WTC11 (cell line): Measurements from ENCODE around the gene RSPH9. TPM values are rescaled to one million over a fixed set of nuclear protein-coding genes. Genes with fewer than 3 reads are reported as not detected.

Experiments
- ATAC-seq: fragments of 200-7000 bp; cut with Tn5 transposase; 2 replicates; pipeline ENCODE4 v1.10.0; 2021; ENCODE audit warnings: mild to moderate bottlenecking, moderate library complexity
- CTCF ChIA-PET: fragments of 300-600 bp; sonication (Branson Sonifier 250); formaldehyde crosslinking; loops from one replicate; lab custom pipeline; 2021; ENCODE audit warnings: antibody characterized with exemption; lab: Charles Lee
- POLR2A ChIA-PET: fragments of 350-600 bp; sonication (Branson Sonifier 250); formaldehyde crosslinking; loops from one replicate; lab custom pipeline; 2021; ENCODE audit warnings: antibody characterized with exemption; lab: Charles Lee
- DNase-seq: peaks from one replicate; pipeline ENCODE4 v3.0.0; 2021; ENCODE audit warnings: low spot score
- H3K27ac Mint-ChIP-seq: 2 replicates; pipeline ENCODE4 v1.8.0; 2021; ENCODE audit warnings: mixed read lengths
- H3K27me3 Mint-ChIP-seq: 2 replicates; pipeline ENCODE4 v1.8.0; 2021; ENCODE audit warnings: low read depth, mild to moderate bottlenecking, moderate library complexity, mixed read lengths
- H3K36me3 Mint-ChIP-seq: 2 replicates; pipeline ENCODE4 v1.8.0; 2021; ENCODE audit warnings: mixed read lengths
- H3K4me1 Mint-ChIP-seq: 2 replicates; pipeline ENCODE4 v1.8.0; 2022; ENCODE audit warnings: mixed read lengths
- H3K4me3 Mint-ChIP-seq: 2 replicates; pipeline ENCODE4 v1.8.0; 2021; ENCODE audit warnings: mild to moderate bottlenecking, moderate library complexity, mixed read lengths
- H3K9me3 Mint-ChIP-seq: 2 replicates; pipeline ENCODE4 v1.8.0; 2021; ENCODE audit warnings: mixed read lengths
- ELF4 ChIP-seq: sonication (generic); formaldehyde crosslinking; IDR thresholded peaks from 2 replicates; pipeline ENCODE4 v1.8.1; 2022; ENCODE audit warnings: low read depth, mild to moderate bottlenecking, moderate library complexity, missing genetic modification reagents
- FOXP1 ChIP-seq: sonication (generic); formaldehyde crosslinking; IDR thresholded peaks from 2 replicates; pipeline ENCODE4 v1.8.0; 2022; ENCODE audit warnings: missing genetic modification reagents, mild to moderate bottlenecking, moderate library complexity, borderline replicate concordance
- SMAD3 ChIP-seq: sonication (generic); formaldehyde crosslinking; IDR thresholded peaks from 2 replicates; pipeline ENCODE4 v1.8.0; 2022; ENCODE audit warnings: missing genetic modification reagents, mild to moderate bottlenecking, borderline replicate concordance
- ZNF281 ChIP-seq: sonication (generic); formaldehyde crosslinking; IDR thresholded peaks from 2 replicates; pipeline ENCODE4 v1.8.0; 2023; ENCODE audit warnings: mild to moderate bottlenecking, missing genetic modification reagents
- ZNF396 ChIP-seq: fragments of 250-450 bp; sonication (Bioruptor Pico); IDR thresholded peaks from 2 replicates; pipeline ENCODE4 v1.8.0; 2021; ENCODE audit warnings: mild to moderate bottlenecking, moderate library complexity, borderline replicate concordance
- total RNA-seq: library from RNA; stranded (reverse); gene quantifications from 3 replicates; pipeline ENCODE4 v1.2.3, GENCODE V29; 2021

The RSPH9 gene
- total RNA-seq, 1 experiment from 2014 or later = 0.35 TPM

- Mint-ChIP-seq H3K9me3 (no peaks in the 10 kb centered on the region), H3K27me3 (no peaks in the 10 kb centered on the region; the same call in 1 of the 2 replicates), H3K4me1 (peaks cover 9% of the 10 kb centered on the region), H3K36me3 (no peaks in the 10 kb centered on the region), H3K27ac (no peak overlapping the region), H3K4me3 (no peak overlapping the region)
- ChIA-PET POLR2A (interaction anchor here (1.2 kb wide), 1 partner anchor 51 kb away, joined by 3 read pairs; the partner anchor contains the start of gene VEGFA), CTCF (interaction anchor here (0.6 kb wide), 1 partner anchor 471 kb away, joined by 4 read pairs; no protein-coding TSS in a partner anchor)
- ATAC-seq (no peak), DNase-seq (no peak)
- no peak for TF ChIP-seq ZNF281 (CRISPR knock-in tag)
- no peak for TF ChIP-seq ELF4 (CRISPR knock-in tag)
These were observed 74.7 kb downstream of the RSPH9 start for GRCh38 chr6:43719511-43719910.

- no peak overlapping the region for H3K27ac Mint-ChIP-seq
- TF ChIP-seq FOXP1 (no peak), ZNF396 (CRISPR knock-in tag) (no peak), SMAD3 (no peak)
- H3K27me3 Mint-ChIP-seq = no peaks in the 10 kb centered on the region; the same call in 1 of the 2 replicates
- ChIA-PET CTCF (interaction anchor here (0.6 to 1.8 kb wide), 8 partner anchors 22 to 358 kb away, joined by 3 to 7 read pairs (median 4); partner anchors contain the start of gene VEGFA), POLR2A (no interaction called here)
- H3K36me3 Mint-ChIP-seq = no peaks in the 10 kb centered on the region
- no peak for ATAC-seq
- H3K9me3 Mint-ChIP-seq = no peaks in the 10 kb centered on the region
- peaks cover 12% of the 10 kb centered on the region for H3K4me1 Mint-ChIP-seq
- no peak for DNase-seq
- no peak overlapping the region for H3K4me3 Mint-ChIP-seq
These were observed 76.2 kb downstream of the RSPH9 start for GRCh38 chr6:43720999-43721398.

Other genes with a start within 250 kb of the RSPH9 start
- 23.8 to 26.6 TPM (median 25.5 TPM) in 3 replicates for gene ABCC10, start 217.5 kb upstream of the RSPH9 start, total RNA-seq
- gene DLK2, start 189.5 kb upstream of the RSPH9 start, total RNA-seq = 0.18 to 0.81 TPM (median 0.37 TPM) in 3 replicates
- gene TJAP1, start 167.5 kb upstream of the RSPH9 start, total RNA-seq = 40.2 to 40.8 TPM (median 40.4 TPM) in 3 replicates
- gene LRRC73, start 134.7 kb upstream of the RSPH9 start, total RNA-seq = 0.73 to 1.4 TPM (median 0.76 TPM) in 3 replicates
- gene YIPF3, start 128.1 kb upstream of the RSPH9 start, total RNA-seq = 79.1 to 82.4 TPM (median 81.3 TPM) in 3 replicates
- 32.8 to 46.6 TPM (median 34.2 TPM) in 3 replicates for gene POLR1C, start 127.9 kb upstream of the RSPH9 start, total RNA-seq
- gene XPO5, start 69.0 kb upstream of the RSPH9 start, total RNA-seq = 84.9 to 97.8 TPM (median 86.0 TPM) in 3 replicates
- gene POLH, start 68.9 kb upstream of the RSPH9 start, total RNA-seq = 17.5 to 28.0 TPM (median 20.6 TPM) in 3 replicates
- 61.1 to 76.4 TPM (median 63.4 TPM) in 3 replicates for gene GTPBP2, start 15.8 kb upstream of the RSPH9 start, total RNA-seq
- 28.6 to 31.6 TPM (median 30.1 TPM) in 3 replicates for gene MAD2L1BP, start 9.2 kb upstream of the RSPH9 start, total RNA-seq
- 58.6 to 61.6 TPM (median 59.1 TPM) in 3 replicates for gene MRPS18A, start 42.8 kb downstream of the RSPH9 start, total RNA-seq
- 41.9 to 44.4 TPM (median 43.8 TPM) in 3 replicates for gene VEGFA, start 125.2 kb downstream of the RSPH9 start, total RNA-seq